ENCODE measurements around the gene TTC33. TPM values are rescaled to one million over a fixed set of nuclear protein-coding genes. Genes with fewer than 3 reads are reported as not detected.

TTC33 gene
- total RNA-seq, 4 donors from 2014 or later, result 18.8 to 123 (median 39.7) TPM

GRCh38 chr5:40627706-40628105 lies 128.1 kb downstream of the TTC33 start:
- Histone ChIP-seq H3K4me1 (no peaks in the 10 kb centered on the region), H3K36me3 (no peaks in the 10 kb centered on the region), H3K27me3 (no peaks in the 10 kb centered on the region), H3K27ac (no peak overlapping the region), H3K9me3 (no peaks in the 10 kb centered on the region), H3K4me3 (no peak overlapping the region)
- intact Hi-C loops (cut with DNase I; ENCODE audit: low total_unique reads), result no loop called here
- DNase-seq, result no peak
- TF ChIP-seq CTCF (IDR thresholded peaks at IDR 0.05) (no peak), POLR2A (IDR thresholded peaks at IDR 0.05) (no peak)

- H3K4me3 ChIP-seq, result no peak overlapping the region
- intact Hi-C loops (cut with DNase I; ENCODE audit: low total_unique reads), result no loop called here
- H3K9me3 ChIP-seq, result no peaks in the 10 kb centered on the region
- no peak overlapping the region for H3K27ac ChIP-seq
- DNase-seq, result no peak
- H3K4me1 ChIP-seq, result no peaks in the 10 kb centered on the region
- no peaks in the 10 kb centered on the region for H3K36me3 ChIP-seq
- TF ChIP-seq POLR2A (IDR thresholded peaks at IDR 0.05) (no peak), CTCF (IDR thresholded peaks at IDR 0.05) (no peak)
- H3K27me3 ChIP-seq, result no peaks in the 10 kb centered on the region
Measured at GRCh38 chr5:40626801-40627200, 129.0 kb downstream of the TTC33 start.

- intact Hi-C loops (cut with DNase I; ENCODE audit: low total_unique reads), result no loop called here
- H3K27me3 ChIP-seq, result no peaks in the 10 kb centered on the region
- DNase-seq, result no peak
- H3K9me3 ChIP-seq, result no peaks in the 10 kb centered on the region
- H3K36me3 ChIP-seq, result no peaks in the 10 kb centered on the region
- no peak for TF ChIP-seq POLR2A (IDR thresholded peaks at IDR 0.05)
- TF ChIP-seq CTCF (IDR thresholded peaks at IDR 0.05), result no peak
- H3K4me1 ChIP-seq, result no peaks in the 10 kb centered on the region
- no peak overlapping the region for H3K27ac ChIP-seq
- H3K4me3 ChIP-seq, result no peak overlapping the region
Measured at GRCh38 chr5:40623480-40624420, 132.0 kb downstream of the TTC33 start.

GRCh38 chr5:40622463-40623252 lies 133.1 kb downstream of the TTC33 start:
- H3K27ac ChIP-seq, result no peak overlapping the region
- TF ChIP-seq POLR2A (IDR thresholded peaks at IDR 0.05) (no peak), CTCF (IDR thresholded peaks at IDR 0.05) (no peak)
- DNase-seq, result no peak
- H3K4me1 ChIP-seq, result no peaks in the 10 kb centered on the region
- no peak overlapping the region for H3K4me3 ChIP-seq
- H3K9me3 ChIP-seq, result no peaks in the 10 kb centered on the region
- H3K36me3 ChIP-seq, result no peaks in the 10 kb centered on the region
- no peaks in the 10 kb centered on the region for H3K27me3 ChIP-seq
- intact Hi-C loops (cut with DNase I; ENCODE audit: low total_unique reads), result no loop called here

- TF ChIP-seq POLR2A (IDR thresholded peaks at IDR 0.05), result no peak
- TF ChIP-seq CTCF (IDR thresholded peaks at IDR 0.05), result no peak
- no peak overlapping the region for H3K4me3 ChIP-seq
- no peaks in the 10 kb centered on the region for H3K4me1 ChIP-seq
- no peaks in the 10 kb centered on the region for H3K36me3 ChIP-seq
- intact Hi-C loops (cut with DNase I; ENCODE audit: low total_unique reads), result no loop called here
- no peak overlapping the region for H3K27ac ChIP-seq
- H3K27me3 ChIP-seq, result no peaks in the 10 kb centered on the region
- DNase-seq, result no peak
- H3K9me3 ChIP-seq, result no peaks in the 10 kb centered on the region
Measured at GRCh38 chr5:40619421-40619820, 136.3 kb downstream of the TTC33 start.
